ENCODE results near the gene ANTXRL.
"Not testable (repeated sequence)": the region's sequence is repeated elsewhere in the genome, so short reads cannot be mapped to it uniquely, and the experiment has no call there.

DNA sequence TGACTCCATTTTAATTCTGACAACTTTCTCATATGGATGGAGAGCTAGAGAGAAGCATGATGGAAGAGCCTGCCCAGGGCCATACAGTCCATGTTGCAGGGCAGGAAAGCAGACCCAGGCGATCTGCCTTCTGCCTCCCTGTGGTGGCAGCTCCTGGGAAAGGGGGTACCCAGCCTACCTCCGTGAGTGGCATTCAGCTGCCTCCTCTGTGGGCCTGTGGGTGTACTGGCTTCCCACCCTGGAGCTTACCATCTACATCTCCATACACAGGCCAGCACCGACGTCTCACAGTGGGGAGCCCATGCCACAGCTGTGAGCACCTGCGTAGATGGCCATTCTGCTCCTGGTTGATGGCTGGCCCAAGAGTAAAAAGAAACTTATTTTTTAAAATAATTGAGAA is 17.9 kb downstream of the ANTXRL start:
- TF ChIP-seq, protein P1, sequence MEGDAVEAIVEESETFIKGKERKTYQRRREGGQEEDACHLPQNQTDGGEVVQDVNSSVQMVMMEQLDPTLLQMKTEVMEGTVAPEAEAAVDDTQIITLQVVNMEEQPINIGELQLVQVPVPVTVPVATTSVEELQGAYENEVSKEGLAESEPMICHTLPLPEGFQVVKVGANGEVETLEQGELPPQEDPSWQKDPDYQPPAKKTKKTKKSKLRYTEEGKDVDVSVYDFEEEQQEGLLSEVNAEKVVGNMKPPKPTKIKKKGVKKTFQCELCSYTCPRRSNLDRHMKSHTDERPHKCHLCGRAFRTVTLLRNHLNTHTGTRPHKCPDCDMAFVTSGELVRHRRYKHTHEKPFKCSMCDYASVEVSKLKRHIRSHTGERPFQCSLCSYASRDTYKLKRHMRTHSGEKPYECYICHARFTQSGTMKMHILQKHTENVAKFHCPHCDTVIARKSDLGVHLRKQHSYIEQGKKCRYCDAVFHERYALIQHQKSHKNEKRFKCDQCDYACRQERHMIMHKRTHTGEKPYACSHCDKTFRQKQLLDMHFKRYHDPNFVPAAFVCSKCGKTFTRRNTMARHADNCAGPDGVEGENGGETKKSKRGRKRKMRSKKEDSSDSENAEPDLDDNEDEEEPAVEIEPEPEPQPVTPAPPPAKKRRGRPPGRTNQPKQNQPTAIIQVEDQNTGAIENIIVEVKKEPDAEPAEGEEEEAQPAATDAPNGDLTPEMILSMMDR (IDR thresholded peaks at IDR 0.05; ENCODE audit: insufficient read depth, low read depth, low read length), result not testable (repeated sequence)
- not testable (repeated sequence) for TF ChIP-seq EZH2 (IDR thresholded peaks at IDR 0.05; ENCODE audit: insufficient read depth, low read length)

Data from astrocyte (in vitro differentiated cells and primary cell).